HG02763 (cell line): ENCODE measurements around the gene RAB29.
"Not testable (repeated sequence)": the region's sequence is repeated elsewhere in the genome, so short reads cannot be mapped to it uniquely, and the experiment has no call there.

ENCODE experiments used
- ATAC-seq: cut with Tn5 transposase; IDR thresholded peaks from one replicate; pipeline ENCODE4 v1.9.1; 2021; ENCODE audit warnings: mild to moderate bottlenecking, moderate library complexity; ENCODE audit not compliant: unreplicated experiment

Gene RAB29

DNA sequence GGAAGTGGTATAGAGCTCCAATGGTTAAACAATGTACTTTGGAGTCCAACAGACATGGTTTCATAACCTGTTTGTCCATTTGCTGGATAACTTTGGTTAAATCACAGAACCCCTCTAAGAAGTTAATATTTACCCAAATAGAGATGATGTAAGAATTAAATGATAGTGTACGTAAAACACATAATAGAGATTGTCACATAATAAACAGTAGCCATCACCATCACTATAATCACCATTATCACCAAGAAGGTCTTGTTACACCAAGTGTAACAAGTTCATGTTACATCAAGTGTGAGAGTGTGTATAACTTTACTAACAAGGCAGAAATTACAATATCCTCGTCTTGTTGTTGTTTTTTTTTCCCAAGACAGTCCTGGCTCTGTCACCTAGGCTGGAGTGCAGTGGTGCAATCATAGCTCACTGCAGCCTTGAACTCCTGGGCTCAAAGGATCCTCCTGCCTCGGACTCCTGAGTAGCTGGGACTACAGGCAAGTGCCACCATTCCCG is 48.6 kb downstream of the RAB29 start:
- no peak for ATAC-seq

DNA sequence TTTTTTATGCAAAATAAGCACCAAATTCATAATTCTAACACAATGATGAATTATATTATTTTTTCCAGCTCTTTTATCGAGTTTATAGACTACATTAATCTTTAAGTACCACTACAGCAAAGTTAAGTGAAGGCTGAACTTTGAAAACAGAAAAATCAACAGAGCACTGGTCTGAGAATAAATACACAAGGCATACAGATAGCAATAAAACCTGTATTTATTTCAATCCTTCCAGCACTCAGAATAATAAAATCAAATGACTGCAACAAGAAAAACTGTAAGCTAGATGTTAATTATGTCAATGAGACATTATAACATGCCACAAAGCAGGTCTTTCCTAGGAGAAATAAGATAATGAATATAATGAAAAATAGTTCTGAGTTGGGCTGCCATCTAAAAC is 49.8 kb downstream of the RAB29 start:
- no peak for ATAC-seq

- not testable (repeated sequence) for ATAC-seq
These were observed 54.5 kb downstream of the RAB29 start for GRCh38 chr1:205720740-205721139.

DNA sequence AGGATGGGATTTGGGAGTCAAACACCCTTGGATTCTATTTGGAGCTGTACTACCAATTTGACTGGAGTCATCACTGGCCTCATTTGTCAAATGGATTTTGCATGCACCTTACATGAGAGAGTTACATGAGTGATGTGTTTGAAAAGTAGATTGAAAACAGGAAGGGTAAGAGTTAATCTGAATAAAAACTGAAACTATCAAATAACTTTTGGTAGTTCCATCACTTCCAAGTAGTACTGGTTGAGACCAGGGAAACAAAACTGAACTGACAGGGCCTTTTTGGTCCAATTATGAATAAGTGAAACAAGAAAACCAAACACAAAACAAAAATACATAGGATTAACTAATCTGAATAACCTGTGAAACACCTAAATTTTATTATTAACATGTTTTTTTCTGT is 55.5 kb downstream of the RAB29 start:
- no peak for ATAC-seq

DNA sequence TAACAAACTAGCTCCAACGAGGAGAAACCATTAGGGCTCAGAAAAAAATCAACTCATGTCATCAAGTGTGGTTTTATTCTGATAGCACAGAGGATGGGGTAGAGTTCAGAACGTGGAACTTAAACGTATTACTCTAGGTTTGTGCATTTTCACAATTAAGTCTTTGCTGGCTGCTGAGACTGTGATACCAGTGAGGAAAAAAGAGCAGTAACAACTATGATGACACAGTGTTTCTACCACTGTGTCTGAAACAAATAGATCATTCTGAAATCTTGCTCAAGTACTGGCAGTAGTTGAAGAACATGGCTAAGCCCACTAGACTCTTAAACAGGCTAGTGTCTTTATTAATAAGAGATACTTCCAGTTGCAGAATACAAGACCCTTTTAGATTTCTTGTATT is 56.3 kb downstream of the RAB29 start:
- ATAC-seq, result no peak
